Upper lobe of left lung (tissue), 4 donors: ENCODE measurements around the gene PRCD.

Experiments used
- EP300 ChIP-seq, 4 donors: sonication (generic); formaldehyde crosslinking; IDR thresholded peaks; one replicate each; pipeline ENCODE4 v1.5.1; 2017; ENCODE audit warnings: antibody characterized with exemption in 4 of 4, control low read depth in 2 of 4
- POLR2A ChIP-seq, 4 donors: fragments of 450-650 bp; IDR thresholded peaks; one replicate each; pipeline ENCODE4 v1.5.1; 2016 to 2017; ENCODE audit warnings: antibody characterized with exemption in 4 of 4, mild to moderate bottlenecking in 2 of 4
- POLR2AphosphoS5 ChIP-seq, 2 donors: sonication (generic); formaldehyde crosslinking; IDR thresholded peaks; one replicate each; pipeline ENCODE4 v1.5.1; 2017; ENCODE audit warnings: antibody characterized with exemption in 2 of 2
- TF ChIP-seq, protein P1 (sequence below), 6 experiments: fragments of 450-650 bp in 4 of 6; fragments of 200-600 bp in 2 of 6; sonication (generic) in 2 of 6; IDR thresholded peaks; one replicate each; pipeline ENCODE4 v1.5.1; 2016 to 2019; ENCODE audit warnings: antibody characterized with exemption in 6 of 6

DNA sequence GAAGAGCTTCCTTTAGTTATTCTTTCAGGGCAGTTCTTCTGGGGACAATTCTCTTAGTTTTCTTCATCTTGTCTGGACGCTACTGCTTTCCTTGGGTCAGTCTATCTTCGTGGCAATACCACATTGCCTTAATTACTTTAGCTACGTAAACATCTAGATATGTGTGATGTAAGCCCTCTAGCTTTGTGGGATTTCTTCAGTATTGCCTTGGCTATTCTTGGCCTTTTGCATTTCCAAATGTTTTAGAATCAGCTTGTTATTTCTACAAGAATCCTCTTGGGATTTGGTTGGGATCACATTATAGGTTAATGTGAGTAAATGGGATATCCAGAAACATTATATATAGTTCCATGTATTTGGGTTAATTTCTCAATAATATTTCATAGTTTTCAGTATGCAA is 54.8 kb downstream of the PRCD start:
- TF ChIP-seq POLR2AphosphoS5 (IDR thresholded peaks at IDR 0.05) (no peak), EP300 (IDR thresholded peaks at IDR 0.05) (no peak), POLR2A (IDR thresholded peaks at IDR 0.05) (no peak)
- TF ChIP-seq, protein P1, sequence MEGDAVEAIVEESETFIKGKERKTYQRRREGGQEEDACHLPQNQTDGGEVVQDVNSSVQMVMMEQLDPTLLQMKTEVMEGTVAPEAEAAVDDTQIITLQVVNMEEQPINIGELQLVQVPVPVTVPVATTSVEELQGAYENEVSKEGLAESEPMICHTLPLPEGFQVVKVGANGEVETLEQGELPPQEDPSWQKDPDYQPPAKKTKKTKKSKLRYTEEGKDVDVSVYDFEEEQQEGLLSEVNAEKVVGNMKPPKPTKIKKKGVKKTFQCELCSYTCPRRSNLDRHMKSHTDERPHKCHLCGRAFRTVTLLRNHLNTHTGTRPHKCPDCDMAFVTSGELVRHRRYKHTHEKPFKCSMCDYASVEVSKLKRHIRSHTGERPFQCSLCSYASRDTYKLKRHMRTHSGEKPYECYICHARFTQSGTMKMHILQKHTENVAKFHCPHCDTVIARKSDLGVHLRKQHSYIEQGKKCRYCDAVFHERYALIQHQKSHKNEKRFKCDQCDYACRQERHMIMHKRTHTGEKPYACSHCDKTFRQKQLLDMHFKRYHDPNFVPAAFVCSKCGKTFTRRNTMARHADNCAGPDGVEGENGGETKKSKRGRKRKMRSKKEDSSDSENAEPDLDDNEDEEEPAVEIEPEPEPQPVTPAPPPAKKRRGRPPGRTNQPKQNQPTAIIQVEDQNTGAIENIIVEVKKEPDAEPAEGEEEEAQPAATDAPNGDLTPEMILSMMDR (IDR thresholded peaks at IDR 0.05) = no peak
